Endothelial cell of umbilical vein (primary cell): ENCODE measurements around the gene PLAGL2. TPM values are rescaled to one million over a fixed set of nuclear protein-coding genes. Genes with fewer than 3 reads are reported as not detected.

Experiments
- BruUV-seq: library from RNA; stranded (reverse); fragments of 400-500 nt; replicated peaks from 2 replicates; lab custom pipeline; 2021; lab: Mats Ljungman, UMichigan
- CTCF ChIA-PET: fragments of 300-600, 350-600 bp; sonication (Branson Sonifier 250); formaldehyde crosslinking; loops from one replicate; lab custom pipeline; 2021; ENCODE audit warnings: antibody characterized with exemption, inconsistent platforms; lab: Charles Lee
- POLR2A ChIA-PET: fragments of 300-600, 350-600 bp; sonication (Branson Sonifier 250); formaldehyde crosslinking; loops from one replicate; lab custom pipeline; 2021; ENCODE audit warnings: antibody characterized with exemption, inconsistent platforms; lab: Charles Lee
- DNase-seq: peaks from one replicate; pipeline ENCODE4 v3.0.0-alpha.2; 2011; ENCODE audit warnings: low read depth, low spot score
- FAIRE-seq: peaks from 2 replicates; lab custom pipeline; 2011; peaks lifted over from hg19 to GRCh38; lab: Jason Lieb, UNC
- H2AFZ ChIP-seq: 2 replicates; pipeline ENCODE4 v1.6.0; 2012; ENCODE audit warnings: low read depth, low read length, control low read depth, inconsistent platforms
- H3K27ac ChIP-seq: 2 replicates; pipeline ENCODE4 v1.5.1; 2011; ENCODE audit warnings: low read depth, mild to moderate bottlenecking, control low read depth, low read length, moderate library complexity; ENCODE audit not compliant: insufficient read depth
- H3K27me3 ChIP-seq, 2 experiments: 2 replicates each; pipeline versions ENCODE4 v1.6.0 to v1.6.1; 2011; ENCODE audit warnings: low read length in 2 of 2, mixed read lengths in 1 of 2; ENCODE audit not compliant: control insufficient read depth in 2 of 2, insufficient read depth in 2 of 2
- H3K36me3 ChIP-seq, 2 experiments: 2 replicates in 1 of 2; 3 replicates in 1 of 2; pipeline ENCODE4 v1.5.1; 2011; ENCODE audit warnings: low read length in 2 of 2, mild to moderate bottlenecking in 1 of 2, moderate library complexity in 1 of 2; ENCODE audit not compliant: control insufficient read depth in 2 of 2, insufficient read depth in 2 of 2; ENCODE audit errors: extremely low read depth in 1 of 2
- H3K4me1 ChIP-seq: 3 replicates; pipeline ENCODE4 v1.5.1; 2011; ENCODE audit warnings: mild to moderate bottlenecking, low read length; ENCODE audit not compliant: control insufficient read depth, insufficient read depth; ENCODE audit errors: extremely low read depth
- H3K4me2 ChIP-seq: 2 replicates; pipeline ENCODE4 v1.6.1; 2011; ENCODE audit warnings: low read length, control low read depth, mixed read lengths; ENCODE audit not compliant: insufficient read depth
- H3K4me3 ChIP-seq, 3 experiments: fragments of 200-600 bp in 1 of 3; sonication (generic), shearing (Covaris generic) in 1 of 3; replicated peaks in 1 of 3; 2 replicates each; pipeline ENCODE4 v1.5.1; 2011 to 2016; ENCODE audit warnings: control low read depth in 3 of 3, low read length in 3 of 3, mild to moderate bottlenecking in 2 of 3, inconsistent platforms in 1 of 3, low read depth in 1 of 3, moderate library complexity in 1 of 3; ENCODE audit not compliant: insufficient read depth in 1 of 3
- H3K79me2 ChIP-seq: 2 replicates; pipeline ENCODE4 v1.6.0; 2012; ENCODE audit warnings: low read length, inconsistent platforms; ENCODE audit not compliant: control insufficient read depth, insufficient read depth
- H3K9ac ChIP-seq: replicated peaks from 2 replicates; pipeline ENCODE3; 2011; ENCODE audit warnings: low read length, control low read depth; ENCODE audit not compliant: insufficient read depth; ENCODE audit errors: extremely low read depth
- H3K9me1 ChIP-seq: replicated peaks from 3 replicates; pipeline ENCODE4 v1.6.0; 2011; ENCODE audit warnings: mild to moderate bottlenecking, low read length; ENCODE audit not compliant: control insufficient read depth, insufficient read depth; ENCODE audit errors: extremely low read depth
- H3K9me3 ChIP-seq: replicated peaks from 2 replicates; pipeline ENCODE4 v1.5.1; 2012; ENCODE audit warnings: low read length, inconsistent platforms; ENCODE audit not compliant: control insufficient read depth, insufficient read depth
- H4K20me1 ChIP-seq: replicated peaks from 2 replicates; pipeline ENCODE3; 2011; ENCODE audit warnings: mild to moderate bottlenecking, low read length; ENCODE audit not compliant: control insufficient read depth, insufficient read depth; ENCODE audit errors: extremely low read depth
- CTCF ChIP-seq, 2 donors: IDR thresholded peaks; 1 replicate in 1 of 2; 2 replicates in 1 of 2; pipeline ENCODE4 v1.5.1; 2011; ENCODE audit warnings: low read length in 2 of 2, mild to moderate bottlenecking in 2 of 2, moderate library complexity in 2 of 2, control low read depth in 1 of 2, inconsistent platforms in 1 of 2, low read depth in 1 of 2; ENCODE audit not compliant: insufficient read depth in 1 of 2; ENCODE audit errors: extremely low read depth in 1 of 2
- EZH2 ChIP-seq: IDR thresholded peaks from 2 replicates; pipeline ENCODE4 v1.6.1; 2012; ENCODE audit warnings: borderline replicate concordance, low read depth, mild to moderate bottlenecking, moderate library complexity, low read length, inconsistent platforms; ENCODE audit not compliant: severe bottlenecking
- FOS ChIP-seq: IDR thresholded peaks from 2 replicates; pipeline ENCODE4 v1.6.1; 2011; ENCODE audit warnings: mild to moderate bottlenecking, low read length, moderate library complexity, borderline replicate concordance; ENCODE audit not compliant: insufficient read depth
- GATA2 ChIP-seq: IDR thresholded peaks from 2 replicates; pipeline ENCODE4 v1.7.0; 2011; ENCODE audit warnings: low read depth, mild to moderate bottlenecking, moderate library complexity, mixed read lengths, low read length; ENCODE audit not compliant: insufficient read length, insufficient read depth
- JUN ChIP-seq: IDR thresholded peaks from 2 replicates; pipeline ENCODE4 v1.6.1; 2011; ENCODE audit warnings: borderline replicate concordance, low read depth; ENCODE audit not compliant: insufficient read length, insufficient read depth
- MYC ChIP-seq: IDR thresholded peaks from one replicate; pipeline ENCODE4 v1.6.1; 2011; ENCODE audit warnings: mild to moderate bottlenecking, low read depth, low read length
- POLR2A ChIP-seq: IDR thresholded peaks from 2 replicates; pipeline ENCODE4 v1.6.1; 2012; ENCODE audit warnings: low read depth, mild to moderate bottlenecking, control low read depth, low read length
- POLR2AphosphoS5 ChIP-seq: IDR thresholded peaks from 2 replicates; pipeline ENCODE4 v1.6.1; 2012; ENCODE audit warnings: low read depth, mild to moderate bottlenecking, control low read depth, low read length, moderate library complexity; ENCODE audit not compliant: insufficient read depth
- dilution Hi-C: fragments of 300-500 bp; cut with MboI; formaldehyde crosslinking; loops from one replicate; pipeline ENCODE4 v1.15.0; 2019; ENCODE audit warnings: low sequenced_read_pairs; ENCODE audit not compliant: extremely low pct_ligation_motif_present
- intact Hi-C: fragments of 100-400 bp; cut with micrococcal nuclease; formaldehyde crosslinking; loops from one replicate; pipeline ENCODE4 v1.10.0; 2022
- polyA plus RNA-seq, 4 experiments: library from polyadenylated mRNA; depleted of rRNA in 3 of 4; stranded (reverse) in 3 of 4; unstranded in 1 of 4; fragments of >200 nt; gene quantifications; 2 replicates each; pipeline versions ENCODE4 v1.2.1 to v1.2.3, GENCODE V29; 2011 to 2012; ENCODE audit warnings: missing spikeins in 1 of 4
- total RNA-seq: library from RNA; stranded (reverse); gene quantifications from 2 replicates; pipeline ENCODE4 v1.2.3, GENCODE V29; 2021
- TF ChIP-seq, protein P1 (sequence below): IDR thresholded peaks from 2 replicates; pipeline ENCODE4 v1.6.1; 2011; ENCODE audit not compliant: insufficient read depth, insufficient read length

PLAGL2 gene
- total and polyA plus RNA-seq, 2 donors (not counting 3 experiments of a cell fraction or from before 2014, with no cell fraction given): 8.2 to 15.2 TPM

DNA sequence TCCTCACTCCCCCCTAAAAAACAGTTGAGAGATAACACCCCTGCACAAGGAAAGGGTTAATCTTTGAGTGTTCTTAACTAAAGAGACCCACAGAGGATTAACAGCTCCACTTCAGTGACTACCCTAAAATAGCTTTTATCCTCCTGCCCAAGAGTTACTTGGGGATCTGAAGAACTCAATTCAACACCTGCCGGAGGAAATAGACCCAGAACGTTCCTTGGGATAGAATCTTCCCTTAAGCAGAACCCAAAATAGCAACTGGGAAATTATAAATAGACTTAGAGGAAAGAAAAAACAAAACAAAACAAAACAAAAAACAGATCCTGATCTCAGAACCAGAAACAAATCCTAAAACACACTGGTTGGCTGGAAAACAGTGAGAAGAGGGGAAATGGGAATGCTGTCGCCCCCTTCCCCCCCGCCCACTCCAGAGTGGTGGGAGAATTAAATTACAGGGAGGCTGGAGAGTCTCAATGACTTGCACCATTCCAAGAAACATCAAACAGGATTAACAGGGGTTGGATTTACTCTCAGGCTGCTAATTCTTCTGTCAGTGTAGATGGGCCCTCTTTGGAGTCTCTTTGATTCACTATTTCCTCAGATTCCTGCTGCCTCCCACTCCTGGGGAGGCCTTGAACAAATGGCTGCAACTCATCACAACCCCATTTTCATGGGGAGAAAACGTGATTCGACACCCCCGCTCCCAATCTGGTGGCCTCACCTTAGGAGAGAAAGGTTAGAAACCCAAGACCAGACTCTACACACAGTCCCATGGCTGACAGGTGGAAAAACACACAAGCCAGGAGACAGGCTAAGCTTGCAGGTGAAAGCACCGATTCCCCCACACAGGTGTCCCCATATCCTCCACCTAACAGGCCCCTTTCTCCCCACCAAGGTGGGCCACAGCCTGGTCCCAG is 1.4 kb downstream of the PLAGL2 start:
- FAIRE-seq (no peak), DNase-seq (no peak)
- dilution Hi-C loops (no loop called here), intact Hi-C loops (loop anchor here (5.0 kb wide), 2 partner anchors 226 to 446 kb away; no protein-coding TSS in a partner anchor)
- POLR2A ChIA-PET: interaction anchor here (0.5 kb wide), 1 partner anchor 152 kb away, joined by 3 read pairs; the partner anchor contains the start of gene ASXL1
- H3K27me3 ChIP-seq: no peaks in the 10 kb centered on the region
- H4K20me1 ChIP-seq: no peaks in the 10 kb centered on the region
- CTCF ChIA-PET: no interaction called here
- H3K4me3 ChIP-seq: peak overlapping the region in 2 of 3 experiments; percentile 76 to 81
- H2AFZ ChIP-seq: no peak overlapping the region
- TF ChIP-seq CTCF (IDR thresholded peaks at IDR 0.05; ENCODE audit: extremely low read depth in 1 of 2, insufficient read depth in 1 of 2, low read depth in 1 of 2, low read length in 2 of 2): no peak
- TF ChIP-seq, protein P1, sequence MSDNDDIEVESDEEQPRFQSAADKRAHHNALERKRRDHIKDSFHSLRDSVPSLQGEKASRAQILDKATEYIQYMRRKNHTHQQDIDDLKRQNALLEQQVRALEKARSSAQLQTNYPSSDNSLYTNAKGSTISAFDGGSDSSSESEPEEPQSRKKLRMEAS: no peak
- no peak for TF ChIP-seq POLR2AphosphoS5
- TF ChIP-seq POLR2A: no peak
- TF ChIP-seq MYC: no peak
- TF ChIP-seq EZH2: no peak
- no peak for TF ChIP-seq FOS
- no peak for TF ChIP-seq JUN
- no peak for TF ChIP-seq GATA2
- no peaks in the 10 kb centered on the region for H3K9me3 ChIP-seq
- peaks cover 6 to 12% of the 10 kb centered on the region in 2 experiments for H3K36me3 ChIP-seq
- H3K4me1 ChIP-seq: peaks cover 21% of the 10 kb centered on the region
- no peaks in the 10 kb centered on the region for H3K9me1 ChIP-seq
- BruUV-seq: no TSS peak
- H3K79me2 ChIP-seq: peaks cover 85% of the 10 kb centered on the region
- no peak overlapping the region for H3K27ac ChIP-seq
- H3K9ac ChIP-seq: peak overlapping the region; percentile 76
- peak overlapping the region; percentile 95 for H3K4me2 ChIP-seq
